ENCODE results near the gene IQSEC1. TPM values are rescaled to one million over a fixed set of nuclear protein-coding genes. Genes with fewer than 3 reads are reported as not detected.
"Not testable (repeated sequence)": the region's sequence is repeated elsewhere in the genome, so short reads cannot be mapped to it uniquely, and the experiment has no call there.

IQSEC1 gene
- total RNA-seq, 3 donors from 2014 or later: 17.1 to 24.8 (median 19.4) TPM

DNA sequence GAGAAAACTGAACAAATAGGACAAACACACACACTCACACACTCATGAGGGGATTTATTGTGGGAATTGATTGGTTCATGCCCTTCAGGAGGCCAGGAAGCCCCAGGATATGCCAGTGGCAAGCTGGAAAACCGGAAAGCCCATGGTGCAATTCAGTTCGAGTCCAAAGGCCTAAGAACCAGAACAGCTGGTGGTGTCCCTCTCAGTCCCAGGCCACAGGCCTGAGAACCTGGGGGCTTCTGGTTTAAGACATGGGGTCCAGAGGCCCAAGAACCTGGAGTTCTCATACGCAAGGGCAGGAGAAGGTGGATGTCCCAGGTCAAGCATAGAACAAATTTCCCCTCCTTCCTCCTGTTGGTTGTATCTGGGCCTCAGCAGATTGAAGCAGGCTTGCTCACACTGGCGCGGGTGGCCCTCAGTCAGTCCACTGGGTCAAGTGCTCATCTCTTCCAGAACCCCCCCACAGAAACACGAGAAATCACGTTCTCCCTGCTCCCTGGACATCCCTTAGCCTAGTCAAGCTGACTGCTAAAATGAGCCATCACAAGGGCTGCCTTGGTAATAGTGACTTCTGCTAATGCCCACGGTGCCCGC, 181.7 kb downstream of the IQSEC1 start:
- Mint-ChIP-seq H3K27me3 (ENCODE audit: low read depth) (peaks cover 26% of the 10 kb centered on the region), H3K4me3 (peak overlapping the region; percentile 37)
- no peak for ATAC-seq

GRCh38 chr3:12890610-12891390, 182.4 kb downstream of the IQSEC1 start:
- H3K4me3 Mint-ChIP-seq: no peak overlapping the region
- no peaks in the 10 kb centered on the region for H3K9me3 Mint-ChIP-seq
- no peak for DNase-seq
- H3K4me1 Mint-ChIP-seq (ENCODE audit: low read depth): peaks cover 15% of the 10 kb centered on the region
- no peaks in the 10 kb centered on the region for H3K36me3 Mint-ChIP-seq (ENCODE audit: insufficient read depth)
- ATAC-seq: no peak
- H3K27me3 Mint-ChIP-seq (ENCODE audit: low read depth): peaks cover 28% of the 10 kb centered on the region

More for the DNA sequence above, 181.7 kb downstream of the IQSEC1 start:
- DNase-seq: no peak
- Mint-ChIP-seq H3K4me1 (ENCODE audit: low read depth) (peaks cover 8% of the 10 kb centered on the region), H3K36me3 (ENCODE audit: insufficient read depth) (no peaks in the 10 kb centered on the region), H3K9me3 (no peaks in the 10 kb centered on the region)

GRCh38 chr3:12886736-12887135, 186.5 kb downstream of the IQSEC1 start:
- DNase-seq (no peak), ATAC-seq (no peak)
- Mint-ChIP-seq H3K27me3 (ENCODE audit: low read depth) (peaks cover 32% of the 10 kb centered on the region), H3K36me3 (ENCODE audit: insufficient read depth) (no peaks in the 10 kb centered on the region), H3K4me3 (no peak overlapping the region), H3K9me3 (no peaks in the 10 kb centered on the region), H3K4me1 (ENCODE audit: low read depth) (peaks cover 17% of the 10 kb centered on the region)

GRCh38 chr3:12886106-12886679, 187.0 kb downstream of the IQSEC1 start:
- no peak for DNase-seq
- H3K4me1 Mint-ChIP-seq (ENCODE audit: low read depth): peaks cover 16% of the 10 kb centered on the region
- no peaks in the 10 kb centered on the region for H3K9me3 Mint-ChIP-seq
- peak; percentile 81 to 83 for ATAC-seq
- H3K27me3 Mint-ChIP-seq (ENCODE audit: low read depth): peaks cover 32% of the 10 kb centered on the region
- peak overlapping the region; percentile 45 for H3K4me3 Mint-ChIP-seq
- H3K36me3 Mint-ChIP-seq (ENCODE audit: insufficient read depth): no peaks in the 10 kb centered on the region

- Mint-ChIP-seq H3K36me3 (ENCODE audit: insufficient read depth) (no peaks in the 10 kb centered on the region), H3K4me3 (peak overlapping the region; percentile 45), H3K4me1 (ENCODE audit: low read depth) (peaks cover 16% of the 10 kb centered on the region), H3K9me3 (no peaks in the 10 kb centered on the region), H3K27me3 (ENCODE audit: low read depth) (peaks cover 30% of the 10 kb centered on the region)
- ATAC-seq: no peak
- no peak for DNase-seq
Observed at GRCh38 chr3:12885583-12885930, 187.7 kb downstream of the IQSEC1 start.

DNA sequence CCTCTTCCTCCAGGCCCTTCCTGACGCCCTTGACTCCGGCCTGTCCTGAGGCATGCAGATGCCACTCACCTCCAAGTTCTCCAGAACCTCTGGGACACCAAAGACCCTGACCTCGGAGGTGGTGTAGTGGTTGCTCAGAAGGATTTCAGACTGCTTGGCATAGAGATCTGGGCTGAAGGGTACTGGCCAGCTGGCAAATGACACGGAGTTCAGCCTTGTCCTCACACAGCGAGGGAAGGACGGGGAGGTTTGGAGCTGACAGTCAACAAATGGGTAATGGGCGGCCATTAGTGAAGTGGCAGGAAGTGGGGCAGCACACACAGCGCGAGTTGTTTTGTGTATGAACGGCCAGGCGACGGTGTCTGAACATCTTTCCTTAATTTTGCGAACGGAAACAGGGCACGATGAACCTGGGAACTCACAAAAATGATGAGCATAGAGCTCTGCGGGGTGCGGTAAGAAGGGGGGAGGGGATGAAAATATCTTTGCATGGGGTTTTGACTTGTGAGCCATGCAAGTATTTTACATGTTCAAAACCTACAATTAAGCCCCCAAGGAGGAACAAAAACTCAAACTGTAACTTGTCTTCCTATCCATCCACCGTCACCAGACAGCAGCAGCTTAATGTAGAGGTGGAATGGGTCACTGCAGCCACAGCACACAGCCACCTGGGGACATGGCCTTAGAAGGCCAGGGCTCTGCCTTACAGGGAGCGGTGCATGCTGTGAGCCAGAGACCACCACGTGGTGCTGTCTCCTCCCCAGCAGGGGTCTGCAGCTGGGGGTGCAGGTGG, 188.2 kb downstream of the IQSEC1 start:
- no peak for DNase-seq
- no peak for ATAC-seq
- Mint-ChIP-seq H3K4me3 (no peak overlapping the region), H3K9me3 (no peaks in the 10 kb centered on the region), H3K27me3 (ENCODE audit: low read depth) (peaks cover 25% of the 10 kb centered on the region), H3K36me3 (ENCODE audit: insufficient read depth) (no peaks in the 10 kb centered on the region), H3K4me1 (ENCODE audit: low read depth) (peaks cover 16% of the 10 kb centered on the region)

- no peaks in the 10 kb centered on the region for H3K36me3 Mint-ChIP-seq (ENCODE audit: insufficient read depth)
- H3K9me3 Mint-ChIP-seq: no peaks in the 10 kb centered on the region
- H3K4me1 Mint-ChIP-seq (ENCODE audit: low read depth): peaks cover 16% of the 10 kb centered on the region
- peaks cover 21% of the 10 kb centered on the region for H3K27me3 Mint-ChIP-seq (ENCODE audit: low read depth)
- H3K4me3 Mint-ChIP-seq: no peak overlapping the region
- ATAC-seq (no peak), DNase-seq (no peak)
Observed at GRCh38 chr3:12884186-12884680, 189.0 kb downstream of the IQSEC1 start.

GRCh38 chr3:12882336-12883310, 190.6 kb downstream of the IQSEC1 start:
- H3K27me3 Mint-ChIP-seq (ENCODE audit: low read depth): peaks cover 14% of the 10 kb centered on the region
- no peak for DNase-seq

GRCh38 chr3:12881858-12882257, 191.4 kb downstream of the IQSEC1 start:
- ATAC-seq; H3K9me3 Mint-ChIP-seq; H3K36me3 Mint-ChIP-seq (ENCODE audit: insufficient read depth); H3K4me3 Mint-ChIP-seq; DNase-seq; H3K27me3 Mint-ChIP-seq (ENCODE audit: low read depth): not testable (repeated sequence)
- peaks cover 14% of the 10 kb centered on the region for H3K4me1 Mint-ChIP-seq (ENCODE audit: low read depth)

More at GRCh38 chr3:12882336-12883310, 190.6 kb downstream of the IQSEC1 start:
- Mint-ChIP-seq H3K9me3 (no peaks in the 10 kb centered on the region), H3K36me3 (ENCODE audit: insufficient read depth) (no peaks in the 10 kb centered on the region), H3K4me1 (ENCODE audit: low read depth) (peaks cover 16% of the 10 kb centered on the region), H3K4me3 (no peak overlapping the region)
- ATAC-seq: no peak

DNA sequence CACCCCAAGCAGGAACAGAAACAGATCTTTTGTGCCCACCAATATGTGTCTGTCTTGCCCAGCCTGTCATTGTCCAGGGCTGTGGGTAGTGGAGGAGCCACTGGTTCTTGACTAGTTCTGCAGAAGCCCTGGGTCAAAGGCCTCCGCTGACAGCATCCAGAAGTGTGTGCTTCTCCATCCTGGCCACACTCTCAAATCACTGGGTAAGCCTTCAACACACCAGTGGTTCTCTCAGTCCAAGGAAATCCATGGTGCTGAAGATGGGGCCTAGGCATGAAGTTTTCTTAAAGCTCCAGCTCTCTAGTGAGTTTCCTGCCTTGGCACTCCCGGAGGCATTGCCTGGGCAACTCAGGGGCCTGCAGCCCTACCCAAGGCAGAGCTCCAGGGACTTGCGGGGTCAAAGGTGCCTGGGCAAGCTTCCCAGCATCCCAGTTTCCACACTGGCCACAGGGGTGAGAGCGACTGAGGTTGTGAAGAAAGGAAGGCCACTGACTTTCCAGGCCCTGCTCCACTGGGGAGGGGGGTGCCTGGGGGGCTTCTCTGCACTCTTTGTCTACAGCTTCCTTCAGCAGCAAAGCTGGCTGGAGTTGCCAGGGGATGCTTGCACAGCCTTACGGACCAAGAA, 193.9 kb downstream of the IQSEC1 start:
- ATAC-seq (no peak), DNase-seq (no peak)
- H3K4me1 Mint-ChIP-seq (ENCODE audit: low read depth): no peaks in the 10 kb centered on the region
- H3K36me3 Mint-ChIP-seq (ENCODE audit: insufficient read depth): no peaks in the 10 kb centered on the region
- no peaks in the 10 kb centered on the region for H3K9me3 Mint-ChIP-seq
- H3K27me3 Mint-ChIP-seq (ENCODE audit: low read depth): peaks cover 15% of the 10 kb centered on the region
- no peak overlapping the region for H3K4me3 Mint-ChIP-seq

- ATAC-seq; H3K9me3 Mint-ChIP-seq; H3K4me3 Mint-ChIP-seq; DNase-seq; H3K4me1 Mint-ChIP-seq (ENCODE audit: low read depth); H3K36me3 Mint-ChIP-seq (ENCODE audit: insufficient read depth): not testable (repeated sequence)
- H3K27me3 Mint-ChIP-seq (ENCODE audit: low read depth): peaks cover 14% of the 10 kb centered on the region
Observed at GRCh38 chr3:12878758-12879157, 194.5 kb downstream of the IQSEC1 start.

GRCh38 chr3:12878141-12878574, 195.1 kb downstream of the IQSEC1 start:
- no peaks in the 10 kb centered on the region for H3K9me3 Mint-ChIP-seq
- no peak for DNase-seq
- H3K4me1 Mint-ChIP-seq (ENCODE audit: low read depth): no peaks in the 10 kb centered on the region
- H3K4me3 Mint-ChIP-seq: no peak overlapping the region
- H3K27me3 Mint-ChIP-seq (ENCODE audit: low read depth): peaks cover 10% of the 10 kb centered on the region
- no peak for ATAC-seq
- no peaks in the 10 kb centered on the region for H3K36me3 Mint-ChIP-seq (ENCODE audit: insufficient read depth)

- Mint-ChIP-seq H3K4me1 (ENCODE audit: low read depth) (no peaks in the 10 kb centered on the region), H3K9me3 (no peaks in the 10 kb centered on the region), H3K4me3 (no peak overlapping the region), H3K27me3 (ENCODE audit: low read depth) (peaks cover 10% of the 10 kb centered on the region), H3K36me3 (ENCODE audit: insufficient read depth) (no peaks in the 10 kb centered on the region)
- ATAC-seq (no peak), DNase-seq (no peak)
Observed at GRCh38 chr3:12877040-12877439, 196.2 kb downstream of the IQSEC1 start.
